ENCODE data around the gene MRPL48. TPM values are rescaled to one million over a fixed set of nuclear protein-coding genes. Genes with fewer than 3 reads are reported as not detected.
"Not testable (repeated sequence)": the region's sequence is repeated elsewhere in the genome, so short reads cannot be mapped to it uniquely, and the experiment has no call there.

The MRPL48 gene
- polyA plus RNA-seq, 4 donors, result 54.5 to 68.9 (median 58.3) TPM

DNA sequence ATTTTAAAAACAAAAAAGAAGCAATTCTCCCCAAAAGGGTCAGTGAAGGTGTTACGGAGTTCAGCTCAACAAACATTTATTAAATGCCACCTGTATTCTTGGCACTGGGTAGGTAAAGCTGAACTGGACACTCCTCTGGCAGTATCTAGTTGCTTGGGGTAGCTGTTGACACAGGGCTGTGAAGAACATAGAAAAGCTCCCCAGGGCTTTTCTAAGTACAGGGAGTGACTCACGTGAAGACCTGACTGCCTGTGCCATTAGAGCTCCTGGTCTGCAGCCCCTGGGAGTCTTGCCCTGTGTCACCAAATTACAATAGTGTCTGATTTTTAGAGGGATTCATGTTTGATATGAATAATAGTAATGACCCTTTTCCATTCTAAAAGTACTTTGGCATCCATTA lies 45.4 kb downstream of the MRPL48 start:
- DNase-seq (ENCODE audit: low read depth in 4 of 4, low spot score in 2 of 4), result no peak

GRCh38 chr11:73838443-73839122 lies 50.9 kb downstream of the MRPL48 start:
- DNase-seq (ENCODE audit: low read depth in 4 of 4, low spot score in 2 of 4), result no peak

- no peak for DNase-seq (ENCODE audit: low read depth in 4 of 4, low spot score in 2 of 4)
Measured at GRCh38 chr11:73839123-73839457, 51.4 kb downstream of the MRPL48 start.

DNA sequence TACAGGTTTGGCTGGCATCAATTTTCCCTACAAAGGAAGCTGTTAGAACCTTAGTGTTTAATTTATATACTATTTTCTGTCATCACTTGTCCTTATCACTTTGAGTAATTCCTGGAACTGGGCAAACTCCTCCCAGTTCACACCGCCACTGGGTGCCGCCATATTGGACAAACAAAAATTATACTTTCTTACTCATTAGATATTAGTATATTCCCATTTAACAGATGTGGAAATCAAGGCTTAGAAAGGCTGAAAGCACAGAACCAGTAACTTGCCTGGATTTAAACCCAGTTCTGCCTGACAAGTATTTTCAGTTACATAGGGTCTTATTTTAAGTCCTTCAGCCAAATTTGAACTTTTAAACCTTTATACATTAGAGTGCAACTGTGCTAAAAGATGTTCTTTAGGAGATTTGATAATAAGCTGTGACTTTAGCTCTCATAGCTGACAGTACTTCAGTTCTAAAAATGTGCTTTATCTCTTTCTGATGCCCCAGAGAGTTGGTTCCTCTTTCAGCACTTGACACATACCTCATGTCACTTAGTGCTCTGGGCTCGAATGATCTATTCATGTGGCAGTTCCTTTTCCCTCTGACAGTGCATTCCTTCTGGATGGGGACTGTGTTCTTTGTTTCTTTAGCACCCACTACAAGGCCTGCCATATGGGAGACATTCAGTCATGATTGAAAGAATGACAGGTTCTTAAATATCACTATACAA lies 63.5 kb downstream of the MRPL48 start:
- no peak for DNase-seq (ENCODE audit: low read depth in 4 of 4, low spot score in 2 of 4)

- no peak for DNase-seq (ENCODE audit: low read depth in 4 of 4, low spot score in 2 of 4)
Measured at GRCh38 chr11:73852049-73852448, 64.4 kb downstream of the MRPL48 start.

- no peak for DNase-seq (ENCODE audit: low read depth in 4 of 4, low spot score in 2 of 4)
Measured at GRCh38 chr11:73854680-73855079, 67.0 kb downstream of the MRPL48 start.

DNA sequence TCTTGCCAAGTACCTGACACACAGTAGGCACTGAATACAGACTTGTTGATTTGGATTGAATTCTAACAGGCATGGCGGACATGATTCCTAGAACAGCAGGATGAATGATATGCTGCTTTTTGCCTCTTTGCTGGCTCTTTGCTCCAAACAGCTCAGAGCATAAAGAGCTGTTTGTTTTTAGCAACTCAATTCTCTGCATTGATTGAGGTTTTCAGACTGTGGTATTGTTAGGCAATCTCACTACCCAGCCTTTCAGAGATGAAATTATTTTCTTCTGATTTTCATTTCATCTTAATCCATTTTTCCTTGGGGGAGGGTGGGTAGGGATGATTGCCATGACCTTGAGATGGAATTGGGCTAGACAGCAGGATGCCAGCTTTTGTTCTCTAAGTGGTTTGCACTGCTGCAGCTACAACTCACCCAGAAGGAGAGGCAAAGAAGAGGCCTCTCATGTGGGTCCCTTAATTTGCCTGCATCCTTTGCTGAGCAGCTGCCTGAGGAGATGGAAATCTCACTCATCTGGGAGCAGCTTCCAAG lies 68.4 kb downstream of the MRPL48 start:
- no peak for DNase-seq (ENCODE audit: low read depth in 4 of 4, low spot score in 2 of 4)

DNA sequence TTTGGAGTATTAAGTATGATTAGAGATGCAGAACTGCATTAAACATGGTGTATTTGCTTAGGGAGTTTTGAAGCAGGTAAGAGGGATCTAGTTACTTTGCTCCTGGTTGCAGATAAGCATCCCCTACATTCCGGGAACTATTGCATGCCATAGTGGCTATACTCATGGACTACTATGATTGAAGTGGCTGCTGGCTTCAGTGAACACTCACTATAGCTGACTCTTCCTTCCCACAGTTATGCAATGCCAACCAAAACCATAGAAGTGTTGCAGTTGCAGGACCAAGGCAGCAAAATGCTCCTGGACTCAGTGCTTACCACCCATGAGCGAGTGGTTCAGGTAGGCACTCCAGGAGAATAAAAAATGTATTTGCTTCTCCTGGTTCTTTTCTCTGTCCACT lies 72.0 kb downstream of the MRPL48 start:
- no peak for DNase-seq (ENCODE audit: low read depth in 4 of 4, low spot score in 2 of 4)

GRCh38 chr11:73860202-73860601 lies 72.5 kb downstream of the MRPL48 start:
- DNase-seq (ENCODE audit: low read depth in 4 of 4, low spot score in 2 of 4), result no peak

DNA sequence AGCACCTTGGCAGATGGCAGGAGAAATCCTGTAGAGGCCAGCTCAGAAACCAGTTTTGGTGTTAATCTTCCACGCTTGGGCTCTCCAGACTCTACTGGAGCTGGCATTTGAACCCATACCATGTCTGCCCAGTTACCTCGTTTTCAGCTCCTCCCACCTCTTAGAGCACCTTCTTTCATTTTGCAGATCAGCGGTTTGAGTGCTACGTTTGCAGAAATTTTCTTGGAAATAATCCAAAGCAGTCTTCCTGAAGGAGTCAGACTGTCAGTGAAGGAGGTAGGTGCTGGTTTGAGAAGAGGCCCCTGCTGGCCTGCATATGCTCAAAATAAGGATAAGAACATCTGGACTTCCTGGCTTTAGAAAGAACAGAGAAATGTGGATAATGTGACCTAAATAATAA lies 75.3 kb downstream of the MRPL48 start:
- DNase-seq (ENCODE audit: low read depth in 4 of 4, low spot score in 2 of 4), result no peak

DNA sequence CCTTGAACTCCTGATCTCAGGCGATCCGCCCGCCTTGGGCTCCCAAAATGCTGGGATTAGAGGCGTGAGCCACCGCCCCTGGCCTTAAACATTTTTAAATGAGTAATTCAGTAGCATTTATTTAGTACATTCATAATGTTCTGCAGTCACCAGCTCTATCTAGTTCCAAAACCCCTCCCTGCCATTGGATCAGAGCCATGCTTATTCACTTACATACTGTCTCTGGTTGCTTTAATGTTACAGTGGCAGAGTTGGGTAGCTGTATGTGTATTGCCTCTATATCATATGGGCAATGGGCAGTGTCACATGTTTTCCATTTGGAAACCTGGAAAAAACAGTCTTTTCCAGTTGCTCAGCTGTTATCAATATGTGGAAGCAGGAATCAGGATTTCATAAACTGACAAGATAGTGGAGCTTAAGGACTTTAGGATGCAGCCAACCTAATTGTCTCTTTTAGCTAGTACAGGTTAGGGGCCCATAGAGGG lies 78.5 kb downstream of the MRPL48 start:
- DNase-seq (ENCODE audit: low read depth in 4 of 4, low spot score in 2 of 4), result no peak

GRCh38 chr11:73866586-73866996 lies 78.9 kb downstream of the MRPL48 start:
- peak in 2 of 4 donors; percentile 15 to 41 for DNase-seq (ENCODE audit: low read depth in 4 of 4, low spot score in 2 of 4)

DNA sequence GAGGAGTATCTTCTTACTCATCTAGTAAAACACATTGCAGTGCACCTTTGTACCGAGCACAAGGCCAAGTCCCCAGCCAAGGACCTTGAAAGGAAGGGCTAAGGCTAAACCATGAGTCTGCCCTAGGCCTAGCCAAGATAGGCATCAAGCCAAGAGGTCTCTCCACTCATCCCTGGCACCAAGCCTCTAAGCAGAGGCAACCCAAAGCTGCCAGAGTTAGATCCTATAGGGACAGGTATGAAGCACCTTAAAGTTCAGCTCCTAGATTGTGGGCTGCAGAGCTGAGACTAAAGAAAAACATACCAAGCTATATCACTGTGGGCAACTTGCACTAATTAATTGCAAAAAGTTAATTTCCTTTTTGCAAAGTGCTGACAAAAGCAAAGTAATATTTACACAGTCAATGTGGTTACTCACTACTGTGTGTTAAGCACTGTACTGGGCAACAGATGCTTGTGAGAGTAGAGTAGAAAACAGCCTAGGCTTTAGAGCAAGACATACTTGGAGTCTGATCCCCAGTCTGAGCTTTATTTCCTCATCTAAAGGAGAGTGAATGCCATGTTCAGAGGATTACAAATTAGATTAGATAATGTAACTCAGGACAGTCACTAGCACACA lies 81.8 kb downstream of the MRPL48 start:
- DNase-seq (ENCODE audit: low read depth in 4 of 4, low spot score in 2 of 4), result no peak

GRCh38 chr11:73870261-73870660 lies 82.6 kb downstream of the MRPL48 start:
- no peak for DNase-seq (ENCODE audit: low read depth in 4 of 4, low spot score in 2 of 4)

DNA sequence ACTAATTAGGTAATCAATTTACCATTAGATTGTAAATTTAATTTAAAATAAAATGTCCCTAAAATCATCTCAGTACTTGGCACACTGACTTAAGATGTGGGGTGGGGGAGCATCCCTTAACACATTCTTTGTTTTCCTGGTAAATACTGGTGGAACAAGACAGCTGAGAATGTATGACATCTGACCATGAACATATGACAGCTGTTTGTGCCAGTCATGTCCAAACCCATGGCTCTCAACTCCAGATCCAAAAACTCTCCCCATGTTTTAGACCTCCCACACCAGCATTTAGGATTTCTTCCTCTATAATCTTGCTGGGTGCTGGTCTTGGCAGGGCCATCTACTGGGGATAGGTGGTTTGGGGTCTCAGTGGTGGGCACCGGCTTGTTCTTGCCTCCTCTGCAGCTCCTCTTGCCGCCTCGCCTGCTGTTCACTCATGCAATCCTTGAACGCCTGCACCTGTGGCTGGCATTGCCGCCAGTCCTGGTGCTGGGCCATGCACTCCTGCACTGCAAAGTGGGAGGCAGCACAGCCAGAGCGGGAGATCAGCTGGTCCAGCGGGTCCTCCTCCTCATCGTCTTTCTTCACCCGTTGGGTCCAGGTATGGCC lies 85.2 kb downstream of the MRPL48 start:
- DNase-seq (ENCODE audit: low read depth in 4 of 4, low spot score in 2 of 4), result no peak

DNA sequence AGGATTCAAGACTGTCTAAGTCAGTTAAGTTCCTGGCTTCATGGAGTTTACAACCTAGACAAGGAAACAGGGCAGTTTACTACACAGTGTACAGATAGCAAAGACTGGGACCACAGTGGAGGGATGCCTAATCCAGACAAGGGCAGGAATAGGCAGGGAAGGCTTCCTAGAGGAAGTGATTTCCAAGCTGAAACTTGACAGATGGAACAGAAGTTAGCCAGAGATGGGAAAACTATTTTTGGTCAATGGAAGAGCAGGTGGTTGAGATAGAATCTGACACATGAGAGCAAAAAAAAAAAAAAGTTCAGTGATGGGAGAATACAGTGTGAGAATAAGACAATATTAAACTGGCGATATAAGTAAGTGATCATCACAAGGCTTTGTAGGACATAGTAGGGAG lies 87.7 kb downstream of the MRPL48 start:
- DNase-seq (ENCODE audit: low read depth in 4 of 4, low spot score in 2 of 4), result no peak

- DNase-seq (ENCODE audit: low read depth in 4 of 4, low spot score in 2 of 4), result no peak
Measured at GRCh38 chr11:73875840-73876239, 88.2 kb downstream of the MRPL48 start.

DNA sequence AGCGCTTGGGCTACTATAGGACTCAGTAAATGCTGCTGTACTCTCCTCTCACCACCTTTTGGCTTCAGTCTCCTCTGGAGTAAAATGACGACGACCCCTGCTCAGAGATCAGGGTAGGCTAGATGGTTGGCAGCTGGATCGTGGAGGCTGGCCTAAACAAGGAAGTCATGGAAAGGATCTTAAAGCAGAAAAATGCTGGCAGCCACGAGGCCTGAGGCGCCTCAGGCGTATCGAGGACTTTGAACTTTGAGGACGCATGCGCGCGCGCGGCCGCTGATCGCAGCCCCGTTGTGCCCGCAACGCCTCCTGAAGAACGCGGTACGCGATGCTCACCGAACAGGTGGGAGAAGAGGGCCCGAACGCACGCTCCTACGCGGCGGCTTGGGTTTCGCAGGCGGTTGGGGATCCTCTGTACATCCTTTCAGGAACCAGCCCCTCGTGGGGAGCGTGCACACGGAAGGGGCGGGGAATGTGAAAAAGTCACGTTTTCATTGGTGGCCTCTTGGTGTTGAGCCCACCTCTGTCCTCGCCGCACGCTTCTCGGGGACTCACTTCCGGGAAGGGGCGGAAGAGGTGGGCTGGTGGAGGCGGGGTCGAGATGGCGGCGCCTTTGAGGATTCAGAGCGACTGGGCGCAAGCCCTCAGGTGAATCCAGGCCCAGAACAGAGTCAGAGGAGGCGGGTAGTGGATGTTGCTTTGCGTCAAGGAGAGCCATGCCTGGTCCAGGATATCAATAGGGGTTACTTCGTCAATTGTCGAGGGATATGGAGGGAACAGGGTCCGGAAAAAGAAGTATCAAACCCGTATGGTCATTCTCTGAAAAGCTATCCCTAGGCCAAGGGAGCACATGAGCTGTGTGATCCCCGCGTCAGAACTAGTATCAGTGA lies 89.0 kb downstream of the MRPL48 start, which contains the start of the genes COA4 and PAAF1:
Gene COA4, minus strand, starts transcription at position 423 of the 887 bp plus-strand sequence. CDS start 3,468 bp downstream, outside the sequence.
Gene PAAF1, plus strand, starts transcription at position 576 of the 887 bp plus-strand sequence. Its CDS starts 23 bp downstream, at position 599.
- DNase-seq (ENCODE audit: low read depth in 4 of 4, low spot score in 2 of 4), result peak; percentile 94 to 98 (median 94)

GRCh38 chr11:73878771-73879170 lies 91.1 kb downstream of the MRPL48 start:
- DNase-seq (ENCODE audit: low read depth in 4 of 4, low spot score in 2 of 4), result no peak

GRCh38 chr11:73880449-73880848 lies 92.8 kb downstream of the MRPL48 start:
- DNase-seq (ENCODE audit: low read depth in 4 of 4, low spot score in 2 of 4), result not testable (repeated sequence)
